Endothelial cell (in vitro differentiated cells): Measurements from ENCODE around the gene C1orf167. TPM values are rescaled to one million over a fixed set of nuclear protein-coding genes. Genes with fewer than 3 reads are reported as not detected.

Experiments used
- DNase-seq: peaks from one replicate; pipeline ENCODE4 v3.0.0; 2021; ENCODE audit warnings: low spot score
- H3K27ac Mint-ChIP-seq: one replicate; pipeline ENCODE4 v1.8.0; 2021; ENCODE audit warnings: mixed read lengths, inconsistent platforms; ENCODE audit not compliant: unreplicated experiment
- H3K27me3 Mint-ChIP-seq: one replicate; pipeline ENCODE4 v1.8.0; 2021; ENCODE audit warnings: mild to moderate bottlenecking, moderate library complexity, mixed read lengths, inconsistent platforms; ENCODE audit not compliant: unreplicated experiment
- H3K36me3 Mint-ChIP-seq: one replicate; pipeline ENCODE4 v1.8.0; 2021; ENCODE audit warnings: mild to moderate bottlenecking, low read depth, mixed read lengths, inconsistent platforms; ENCODE audit not compliant: unreplicated experiment
- H3K4me1 Mint-ChIP-seq: one replicate; pipeline ENCODE4 v1.8.0; 2021; ENCODE audit warnings: mild to moderate bottlenecking, mixed read lengths, inconsistent platforms; ENCODE audit not compliant: unreplicated experiment
- H3K4me3 Mint-ChIP-seq: one replicate; pipeline ENCODE4 v1.8.0; 2021; ENCODE audit warnings: mild to moderate bottlenecking, mixed read lengths, inconsistent platforms; ENCODE audit not compliant: unreplicated experiment
- H3K9me3 Mint-ChIP-seq: one replicate; pipeline ENCODE4 v1.8.0; 2021; ENCODE audit warnings: mixed read lengths, inconsistent platforms; ENCODE audit not compliant: unreplicated experiment
- total RNA-seq: library from RNA; stranded (reverse); fragmentation: NEBNext Ultra II Directional; extraction: Animal tissue kit (Norgen Biotek cat#: 25700); gene quantifications from one replicate; pipeline ENCODE4 v1.2.1, GENCODE V29; 2021; ENCODE audit not compliant: unreplicated experiment
- TF ChIP-seq, protein P1 (sequence below): fragments of 200-600 bp; sonication (generic); IDR thresholded peaks from one replicate; pipeline ENCODE4 v1.5.0; 2021; ENCODE audit warnings: antibody characterized with exemption; ENCODE audit not compliant: unreplicated experiment

C1orf167 gene
- total RNA-seq, 1 donor from 2014 or later = 0.44 TPM

DNA sequence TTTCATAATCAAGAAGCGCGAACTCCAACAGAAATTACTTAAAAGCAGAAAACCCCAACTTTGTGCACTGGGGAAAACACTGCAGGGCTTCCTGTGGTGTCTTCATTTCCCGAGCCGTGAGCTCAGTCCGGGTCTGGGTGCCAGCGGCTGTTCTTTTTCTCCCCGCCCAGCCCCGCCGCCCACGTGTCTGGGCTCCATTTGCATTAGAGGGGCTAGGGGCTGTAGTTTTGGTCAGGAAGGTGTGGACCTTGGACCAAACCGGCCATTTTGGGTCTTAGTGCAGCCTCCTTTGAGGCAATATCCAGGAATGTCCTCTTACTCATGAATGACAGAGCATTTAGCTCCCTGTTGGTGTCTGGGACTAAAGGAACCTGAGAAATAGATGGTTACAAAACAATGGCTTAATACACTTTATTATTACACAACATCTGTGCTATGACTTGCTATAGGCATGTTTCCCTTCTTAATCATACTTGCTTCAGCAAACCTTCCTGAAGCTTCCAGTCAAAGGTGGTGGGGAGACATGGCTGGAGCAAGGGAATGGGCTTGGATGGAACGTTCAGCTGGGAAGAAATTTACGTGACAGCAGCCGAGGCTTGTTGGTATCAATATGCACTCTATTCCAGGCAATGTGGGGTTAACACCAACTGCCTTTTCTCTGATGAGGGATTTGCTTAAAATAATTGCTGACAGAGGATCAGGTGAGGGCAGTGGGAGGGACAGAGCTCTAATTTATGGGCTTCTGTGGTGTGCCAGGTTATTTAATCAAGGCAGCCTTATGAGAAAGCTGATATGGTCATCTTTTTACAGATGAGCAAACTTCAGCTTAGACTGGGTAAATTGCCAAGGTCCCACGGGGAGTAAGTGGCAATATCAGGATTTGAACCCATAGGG lies 25.0 kb upstream of the C1orf167 start:
- DNase-seq = peak; percentile 37
- H3K4me1 Mint-ChIP-seq = peaks cover 15% of the 10 kb centered on the region
- no peaks in the 10 kb centered on the region for H3K36me3 Mint-ChIP-seq
- peak overlapping the region; percentile 90 for H3K4me3 Mint-ChIP-seq
- H3K9me3 Mint-ChIP-seq = no peaks in the 10 kb centered on the region
- peak overlapping the region; percentile 55 for H3K27ac Mint-ChIP-seq
- TF ChIP-seq, protein P1, sequence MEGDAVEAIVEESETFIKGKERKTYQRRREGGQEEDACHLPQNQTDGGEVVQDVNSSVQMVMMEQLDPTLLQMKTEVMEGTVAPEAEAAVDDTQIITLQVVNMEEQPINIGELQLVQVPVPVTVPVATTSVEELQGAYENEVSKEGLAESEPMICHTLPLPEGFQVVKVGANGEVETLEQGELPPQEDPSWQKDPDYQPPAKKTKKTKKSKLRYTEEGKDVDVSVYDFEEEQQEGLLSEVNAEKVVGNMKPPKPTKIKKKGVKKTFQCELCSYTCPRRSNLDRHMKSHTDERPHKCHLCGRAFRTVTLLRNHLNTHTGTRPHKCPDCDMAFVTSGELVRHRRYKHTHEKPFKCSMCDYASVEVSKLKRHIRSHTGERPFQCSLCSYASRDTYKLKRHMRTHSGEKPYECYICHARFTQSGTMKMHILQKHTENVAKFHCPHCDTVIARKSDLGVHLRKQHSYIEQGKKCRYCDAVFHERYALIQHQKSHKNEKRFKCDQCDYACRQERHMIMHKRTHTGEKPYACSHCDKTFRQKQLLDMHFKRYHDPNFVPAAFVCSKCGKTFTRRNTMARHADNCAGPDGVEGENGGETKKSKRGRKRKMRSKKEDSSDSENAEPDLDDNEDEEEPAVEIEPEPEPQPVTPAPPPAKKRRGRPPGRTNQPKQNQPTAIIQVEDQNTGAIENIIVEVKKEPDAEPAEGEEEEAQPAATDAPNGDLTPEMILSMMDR = no peak
- H3K27me3 Mint-ChIP-seq = peaks cover 3% of the 10 kb centered on the region

DNA sequence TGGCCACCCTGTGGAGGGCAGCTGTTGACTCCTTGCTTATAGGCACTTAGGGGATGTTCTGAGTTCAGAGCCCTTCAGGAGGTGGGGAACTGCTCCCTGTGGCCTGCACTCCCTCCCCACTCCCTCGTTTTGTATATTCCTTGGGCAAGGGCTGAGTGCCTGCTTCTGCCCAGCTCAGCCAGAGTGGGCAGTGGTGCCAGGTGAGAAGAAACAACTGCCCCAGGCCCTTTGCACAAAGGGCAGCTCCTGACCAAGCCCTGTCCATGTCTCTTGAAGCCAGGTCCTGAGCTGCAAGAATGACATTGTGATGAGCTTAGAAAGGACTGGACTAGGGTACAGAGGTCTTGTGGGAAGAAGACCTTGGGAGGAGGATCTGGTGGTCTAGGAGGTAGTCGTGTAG lies 23.9 kb upstream of the C1orf167 start:
- Mint-ChIP-seq H3K36me3 (no peaks in the 10 kb centered on the region), H3K4me3 (no peak overlapping the region), H3K9me3 (no peaks in the 10 kb centered on the region), H3K27me3 (peaks cover 4% of the 10 kb centered on the region), H3K27ac (no peak overlapping the region), H3K4me1 (peaks cover 14% of the 10 kb centered on the region)
- no peak for DNase-seq
- TF ChIP-seq, protein P1 = no peak

DNA sequence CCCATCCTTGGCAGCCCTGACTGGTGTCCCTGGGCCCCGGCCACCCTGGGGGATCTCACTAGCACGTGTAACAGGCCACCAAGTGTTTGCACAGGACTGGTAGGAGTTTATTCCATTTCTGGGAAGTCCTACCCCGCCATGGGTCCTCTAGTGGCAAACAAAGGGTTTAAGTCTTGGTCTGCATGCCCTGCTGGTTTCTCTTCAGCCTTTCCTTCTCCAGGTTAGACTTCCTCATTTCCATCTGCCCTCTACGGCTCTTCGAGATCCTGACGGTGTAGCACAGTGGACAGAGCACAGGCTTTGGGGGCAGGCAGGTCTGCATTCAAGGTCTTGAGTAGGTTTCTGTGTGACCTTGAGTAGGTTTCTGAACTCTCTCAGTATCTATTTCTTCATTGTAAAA lies 23.2 kb upstream of the C1orf167 start:
- Mint-ChIP-seq H3K4me3 (no peak overlapping the region), H3K27ac (no peak overlapping the region), H3K9me3 (no peaks in the 10 kb centered on the region), H3K36me3 (no peaks in the 10 kb centered on the region), H3K4me1 (peaks cover 14% of the 10 kb centered on the region), H3K27me3 (peaks cover 4% of the 10 kb centered on the region)
- DNase-seq = no peak
- TF ChIP-seq, protein P1 = no peak

DNA sequence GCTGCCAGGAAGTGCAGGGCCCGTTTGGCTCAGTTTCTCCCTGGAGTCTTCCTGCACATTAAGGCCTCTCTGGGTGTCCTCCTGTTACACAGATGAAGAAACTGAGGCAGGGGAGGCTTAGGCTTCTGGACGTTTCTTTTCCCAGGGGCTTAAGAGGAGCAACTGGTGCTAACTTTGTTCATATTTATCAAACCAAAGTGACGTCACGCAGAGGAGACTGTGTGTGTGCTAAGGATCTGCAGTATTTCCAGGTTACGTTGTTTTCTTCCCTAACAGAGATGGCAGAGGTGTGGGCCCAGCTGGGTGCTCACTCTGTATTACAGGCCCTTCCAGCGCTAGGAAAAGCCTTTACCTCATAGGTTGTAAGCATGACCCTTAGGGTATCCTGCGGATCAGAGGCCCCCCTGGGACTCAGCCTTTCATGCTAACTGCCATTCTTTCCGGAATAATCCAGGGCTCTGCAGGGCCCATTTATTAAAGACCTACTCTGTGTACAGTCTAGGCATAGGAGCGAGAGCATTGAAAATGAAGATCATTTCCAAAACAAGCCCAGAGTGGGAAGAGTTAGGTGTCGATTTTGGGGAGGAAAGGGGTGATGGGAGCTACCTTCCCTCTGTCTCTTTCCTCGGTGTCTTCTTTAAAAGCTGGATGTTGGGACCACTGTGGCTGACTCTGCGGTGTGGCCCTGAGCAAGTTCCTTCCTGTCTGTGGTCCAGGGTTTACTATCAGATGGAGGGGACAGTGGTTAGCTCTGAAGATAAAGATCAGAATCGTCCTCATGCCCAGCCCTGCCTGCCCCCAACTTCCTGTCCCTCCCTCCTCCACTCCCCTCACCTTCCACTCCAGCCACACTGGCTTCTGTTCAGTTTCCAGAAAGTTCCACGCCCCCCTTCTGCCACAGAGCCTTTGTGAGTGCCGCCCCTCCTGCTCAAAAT lies 21.5 kb upstream of the C1orf167 start:
- no peak for DNase-seq
- TF ChIP-seq, protein P1 = no peak
- Mint-ChIP-seq H3K36me3 (no peaks in the 10 kb centered on the region), H3K4me3 (no peak overlapping the region), H3K27ac (no peak overlapping the region), H3K27me3 (peaks cover 4% of the 10 kb centered on the region), H3K4me1 (peaks cover 14% of the 10 kb centered on the region), H3K9me3 (no peaks in the 10 kb centered on the region)
